MM.1S (cell line): ENCODE measurements around the gene CCNB2.

Experiments
- CTCF ChIP-seq: fragments of 300-600 bp; sonication (generic); IDR thresholded peaks from 2 replicates; pipeline ENCODE4 v1.5.1; 2016; ENCODE audit warnings: antibody characterized with exemption, low read length, mixed read lengths
- EZH2 ChIP-seq: fragments of 300-600 bp; sonication (generic); optimal IDR thresholded peaks from 2 replicates; pipeline ENCODE3; 2017; ENCODE audit warnings: low read depth, mild to moderate bottlenecking, antibody characterized with exemption, low read length, mixed read lengths
- EZH2phosphoT487 ChIP-seq: fragments of 300-600 bp; sonication (generic); IDR thresholded peaks from 2 replicates; pipeline ENCODE4 v1.6.1; 2018; ENCODE audit warnings: antibody characterized with exemption, low read length

DNA sequence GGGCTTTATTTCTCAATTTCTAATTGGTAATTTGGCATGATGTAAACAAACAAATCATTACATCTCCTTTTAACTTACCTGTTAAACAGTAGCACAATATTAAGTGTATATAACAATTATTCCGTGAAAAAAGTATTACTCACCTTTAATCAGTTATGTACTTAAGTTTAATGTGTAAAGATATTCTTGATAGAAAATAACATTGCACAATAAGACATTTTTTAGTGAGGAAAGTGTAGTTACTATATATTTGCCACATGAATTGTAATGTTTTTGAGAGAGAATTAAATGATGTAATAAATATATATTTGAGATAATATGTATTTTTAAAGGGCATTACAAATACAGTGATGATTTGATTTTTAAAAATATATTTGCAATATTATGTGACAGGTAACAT is 10.9 kb upstream of the CCNB2 start:
- TF ChIP-seq CTCF (no peak), EZH2phosphoT487 (no peak), EZH2 (no peak)
